K562 (cell line): ENCODE results near the gene SEC16A. TPM values are rescaled to one million over a fixed set of nuclear protein-coding genes. Genes with fewer than 3 reads are reported as not detected.

Source experiments
- ZBTB1 ChIP-seq: sonication (generic); formaldehyde crosslinking; IDR thresholded peaks from 2 replicates; pipeline ENCODE4 v1.8.1; 2023; ENCODE audit warnings: missing genetic modification reagents, low read depth, mild to moderate bottlenecking, borderline replicate concordance
- polyA plus RNA-seq, 8 experiments: library from polyadenylated mRNA; depleted of rRNA in 4 of 8; stranded (reverse) in 5 of 8; unstranded in 3 of 8; fragments of >200 nt; fragmentation: Nextera tagmentation in 2 of 8; fragmentation: Illumina TruSeq in 1 of 8; extraction: Ambion mirVana in 2 of 8; extraction: Trizol in 1 of 8; gene quantifications; 2 replicates each; pipeline versions ENCODE4 v1.2.1 to v1.2.3, GENCODE V29; 2011 to 2014; ENCODE audit warnings: inconsistent platforms in 1 of 8, missing spikeins in 1 of 8
- total RNA-seq, 7 experiments: library from RNA; depleted of rRNA in 6 of 7; stranded (reverse); fragments of >200 nt in 6 of 7; fragmentation: Illumina TruSeq in 2 of 7; extraction: Trizol in 2 of 7; gene quantifications; 2 replicates each; pipeline versions ENCODE4 v1.2.1 to v1.2.3, GENCODE V29; 2011 to 2021; ENCODE audit warnings: low replicate concordance in 1 of 7
- TF ChIP-seq, protein P1 (sequence below): fragments of 250-450 bp; sonication (Bioruptor Pico); IDR thresholded peaks from 2 replicates; pipeline ENCODE4 v1.4.0; 2020; ENCODE audit warnings: mild to moderate bottlenecking, moderate library complexity
- TF ChIP-seq, protein P2 (sequence below): fragments of 450-650 bp; conservative IDR thresholded peaks from 2 replicates; pipeline ENCODE4 v1.6.1; 2016; ENCODE audit warnings: missing genetic modification characterization, low read depth, mild to moderate bottlenecking, missing compliant biosample characterization, moderate library complexity
- TF ChIP-seq, protein P3 (sequence below), 2 experiments: fragments of 450-650 bp; formaldehyde crosslinking in 1 of 2; IDR thresholded peaks; 2 replicates each; pipeline versions ENCODE4 v1.4.0 to v1.6.1; 2014 to 2020; ENCODE audit warnings: mild to moderate bottlenecking in 2 of 2, borderline replicate concordance in 1 of 2, low read depth in 1 of 2
- TF ChIP-seq, protein P4 (sequence below): sonication (generic); formaldehyde crosslinking; IDR thresholded peaks from 2 replicates; pipeline ENCODE4 v1.5.0; 2020; ENCODE audit warnings: missing genetic modification reagents
- TF ChIP-seq, protein P5 (sequence below): fragments of 200-800 bp; sonication (Bioruptor generic); IDR thresholded peaks from 2 replicates; pipeline ENCODE4 v1.6.1; 2017; ENCODE audit warnings: missing genetic modification characterization, missing compliant biosample characterization

The SEC16A gene
- total and polyA plus RNA-seq, 9 of the 15 experiments (the other 6 are each of a cell fraction or from before 2014, with no cell fraction given), result 8.3 to 62.8 (median 14.0) TPM

DNA sequence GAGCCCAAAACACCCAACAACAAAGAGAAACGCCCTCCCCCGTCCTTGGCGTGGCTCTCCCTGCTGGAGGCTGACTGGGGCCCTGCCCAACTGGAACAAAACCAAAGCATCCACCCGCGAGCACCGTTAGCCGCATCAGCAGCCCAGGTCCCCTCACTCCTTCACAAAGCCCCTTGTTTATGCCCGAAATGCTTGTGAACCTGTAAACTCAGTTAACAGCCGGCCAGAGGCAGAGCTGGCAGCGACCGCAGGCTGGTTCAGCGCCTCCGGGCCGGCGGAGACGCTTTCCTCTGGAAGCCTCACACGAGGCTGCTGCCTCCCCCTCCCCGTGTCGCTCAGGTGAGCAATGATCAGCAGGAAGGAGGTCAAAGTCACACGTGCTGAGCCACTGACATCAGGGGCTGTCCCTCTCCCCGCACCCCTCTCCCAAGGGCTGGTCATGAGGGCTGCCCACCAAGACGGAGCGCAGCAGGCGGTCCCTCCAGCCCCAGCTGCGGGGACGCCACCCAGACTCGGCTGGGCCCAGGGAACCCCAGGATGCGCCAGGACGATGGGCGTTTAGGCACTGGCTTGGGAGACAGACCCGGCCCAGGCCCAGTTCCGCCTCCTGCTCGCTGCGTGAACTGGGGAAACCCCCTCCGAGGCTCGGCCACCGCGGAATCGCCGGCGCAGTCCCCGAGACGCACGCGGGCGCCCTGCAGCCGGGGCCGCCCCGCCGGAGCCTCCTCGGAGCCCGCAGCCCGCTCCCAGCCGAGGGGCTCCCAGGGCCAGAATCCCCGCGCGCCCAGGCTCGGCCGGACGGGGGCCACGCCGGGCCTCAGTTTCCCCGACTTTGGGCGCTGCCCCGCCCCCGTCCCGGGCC, 83.4 kb downstream of the SEC16A start (continued):
- TF ChIP-seq, protein P1, sequence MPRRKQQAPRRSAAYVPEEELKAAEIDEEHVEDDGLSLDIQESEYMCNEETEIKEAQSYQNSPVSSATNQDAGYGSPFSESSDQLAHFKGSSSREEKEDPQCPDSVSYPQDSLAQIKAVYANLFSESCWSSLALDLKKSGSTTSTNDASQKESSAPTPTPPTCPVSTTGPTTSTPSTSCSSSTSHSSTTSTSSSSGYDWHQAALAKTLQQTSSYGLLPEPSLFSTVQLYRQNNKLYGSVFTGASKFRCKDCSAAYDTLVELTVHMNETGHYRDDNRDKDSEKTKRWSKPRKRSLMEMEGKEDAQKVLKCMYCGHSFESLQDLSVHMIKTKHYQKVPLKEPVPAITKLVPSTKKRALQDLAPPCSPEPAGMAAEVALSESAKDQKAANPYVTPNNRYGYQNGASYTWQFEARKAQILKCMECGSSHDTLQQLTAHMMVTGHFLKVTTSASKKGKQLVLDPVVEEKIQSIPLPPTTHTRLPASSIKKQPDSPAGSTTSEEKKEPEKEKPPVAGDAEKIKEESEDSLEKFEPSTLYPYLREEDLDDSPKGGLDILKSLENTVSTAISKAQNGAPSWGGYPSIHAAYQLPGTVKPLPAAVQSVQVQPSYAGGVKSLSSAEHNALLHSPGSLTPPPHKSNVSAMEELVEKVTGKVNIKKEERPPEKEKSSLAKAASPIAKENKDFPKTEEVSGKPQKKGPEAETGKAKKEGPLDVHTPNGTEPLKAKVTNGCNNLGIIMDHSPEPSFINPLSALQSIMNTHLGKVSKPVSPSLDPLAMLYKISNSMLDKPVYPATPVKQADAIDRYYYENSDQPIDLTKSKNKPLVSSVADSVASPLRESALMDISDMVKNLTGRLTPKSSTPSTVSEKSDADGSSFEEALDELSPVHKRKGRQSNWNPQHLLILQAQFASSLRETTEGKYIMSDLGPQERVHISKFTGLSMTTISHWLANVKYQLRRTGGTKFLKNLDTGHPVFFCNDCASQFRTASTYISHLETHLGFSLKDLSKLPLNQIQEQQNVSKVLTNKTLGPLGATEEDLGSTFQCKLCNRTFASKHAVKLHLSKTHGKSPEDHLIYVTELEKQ (CRISPR knock-in tag), result no peak
- TF ChIP-seq, protein P2, sequence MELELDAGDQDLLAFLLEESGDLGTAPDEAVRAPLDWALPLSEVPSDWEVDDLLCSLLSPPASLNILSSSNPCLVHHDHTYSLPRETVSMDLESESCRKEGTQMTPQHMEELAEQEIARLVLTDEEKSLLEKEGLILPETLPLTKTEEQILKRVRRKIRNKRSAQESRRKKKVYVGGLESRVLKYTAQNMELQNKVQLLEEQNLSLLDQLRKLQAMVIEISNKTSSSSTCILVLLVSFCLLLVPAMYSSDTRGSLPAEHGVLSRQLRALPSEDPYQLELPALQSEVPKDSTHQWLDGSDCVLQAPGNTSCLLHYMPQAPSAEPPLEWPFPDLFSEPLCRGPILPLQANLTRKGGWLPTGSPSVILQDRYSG (tag), result no peak
- TF ChIP-seq, protein P3, sequence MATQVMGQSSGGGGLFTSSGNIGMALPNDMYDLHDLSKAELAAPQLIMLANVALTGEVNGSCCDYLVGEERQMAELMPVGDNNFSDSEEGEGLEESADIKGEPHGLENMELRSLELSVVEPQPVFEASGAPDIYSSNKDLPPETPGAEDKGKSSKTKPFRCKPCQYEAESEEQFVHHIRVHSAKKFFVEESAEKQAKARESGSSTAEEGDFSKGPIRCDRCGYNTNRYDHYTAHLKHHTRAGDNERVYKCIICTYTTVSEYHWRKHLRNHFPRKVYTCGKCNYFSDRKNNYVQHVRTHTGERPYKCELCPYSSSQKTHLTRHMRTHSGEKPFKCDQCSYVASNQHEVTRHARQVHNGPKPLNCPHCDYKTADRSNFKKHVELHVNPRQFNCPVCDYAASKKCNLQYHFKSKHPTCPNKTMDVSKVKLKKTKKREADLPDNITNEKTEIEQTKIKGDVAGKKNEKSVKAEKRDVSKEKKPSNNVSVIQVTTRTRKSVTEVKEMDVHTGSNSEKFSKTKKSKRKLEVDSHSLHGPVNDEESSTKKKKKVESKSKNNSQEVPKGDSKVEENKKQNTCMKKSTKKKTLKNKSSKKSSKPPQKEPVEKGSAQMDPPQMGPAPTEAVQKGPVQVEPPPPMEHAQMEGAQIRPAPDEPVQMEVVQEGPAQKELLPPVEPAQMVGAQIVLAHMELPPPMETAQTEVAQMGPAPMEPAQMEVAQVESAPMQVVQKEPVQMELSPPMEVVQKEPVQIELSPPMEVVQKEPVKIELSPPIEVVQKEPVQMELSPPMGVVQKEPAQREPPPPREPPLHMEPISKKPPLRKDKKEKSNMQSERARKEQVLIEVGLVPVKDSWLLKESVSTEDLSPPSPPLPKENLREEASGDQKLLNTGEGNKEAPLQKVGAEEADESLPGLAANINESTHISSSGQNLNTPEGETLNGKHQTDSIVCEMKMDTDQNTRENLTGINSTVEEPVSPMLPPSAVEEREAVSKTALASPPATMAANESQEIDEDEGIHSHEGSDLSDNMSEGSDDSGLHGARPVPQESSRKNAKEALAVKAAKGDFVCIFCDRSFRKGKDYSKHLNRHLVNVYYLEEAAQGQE (IDR thresholded peaks at IDR 0.05; ENCODE audit: borderline replicate concordance), result no peak
- TF ChIP-seq, protein P3 (CRISPR knock-in tag; IDR thresholded peaks at IDR 0.05; ENCODE audit: low read depth), result 0 out of 2 replicates have a peak, but pooled peaks have one; percentile 10
- TF ChIP-seq ZBTB1 (CRISPR knock-in tag), result 0 out of 2 replicates have a peak, but pooled peaks have one; percentile 5
- TF ChIP-seq, protein P4, sequence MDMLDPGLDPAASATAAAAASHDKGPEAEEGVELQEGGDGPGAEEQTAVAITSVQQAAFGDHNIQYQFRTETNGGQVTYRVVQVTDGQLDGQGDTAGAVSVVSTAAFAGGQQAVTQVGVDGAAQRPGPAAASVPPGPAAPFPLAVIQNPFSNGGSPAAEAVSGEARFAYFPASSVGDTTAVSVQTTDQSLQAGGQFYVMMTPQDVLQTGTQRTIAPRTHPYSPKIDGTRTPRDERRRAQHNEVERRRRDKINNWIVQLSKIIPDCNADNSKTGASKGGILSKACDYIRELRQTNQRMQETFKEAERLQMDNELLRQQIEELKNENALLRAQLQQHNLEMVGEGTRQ, result no peak
- TF ChIP-seq, protein P5, sequence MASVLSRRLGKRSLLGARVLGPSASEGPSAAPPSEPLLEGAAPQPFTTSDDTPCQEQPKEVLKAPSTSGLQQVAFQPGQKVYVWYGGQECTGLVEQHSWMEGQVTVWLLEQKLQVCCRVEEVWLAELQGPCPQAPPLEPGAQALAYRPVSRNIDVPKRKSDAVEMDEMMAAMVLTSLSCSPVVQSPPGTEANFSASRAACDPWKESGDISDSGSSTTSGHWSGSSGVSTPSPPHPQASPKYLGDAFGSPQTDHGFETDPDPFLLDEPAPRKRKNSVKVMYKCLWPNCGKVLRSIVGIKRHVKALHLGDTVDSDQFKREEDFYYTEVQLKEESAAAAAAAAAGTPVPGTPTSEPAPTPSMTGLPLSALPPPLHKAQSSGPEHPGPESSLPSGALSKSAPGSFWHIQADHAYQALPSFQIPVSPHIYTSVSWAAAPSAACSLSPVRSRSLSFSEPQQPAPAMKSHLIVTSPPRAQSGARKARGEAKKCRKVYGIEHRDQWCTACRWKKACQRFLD, result no peak
